ENCODE data around the gene SFXN4. TPM values are rescaled to one million over a fixed set of nuclear protein-coding genes. Genes with fewer than 3 reads are reported as not detected.
"Not testable (repeated sequence)": the region's sequence is repeated elsewhere in the genome, so short reads cannot be mapped to it uniquely, and the experiment has no call there.

SFXN4 gene
- total RNA-seq, 1 experiment from 2014 or later, result 21.9 TPM

GRCh38 chr10:119153041-119153440, 12.5 kb downstream of the SFXN4 start:
- H4K8ac ChIP-seq (replicated peaks; ENCODE audit: insufficient read length, low read depth, low read length), result no peak overlapping the region
- no peaks in the 10 kb centered on the region for H4K20me1 ChIP-seq (ENCODE audit: control insufficient read depth, insufficient read depth, insufficient read length)
- no peak overlapping the region for H2BK12ac ChIP-seq (ENCODE audit: insufficient read length, low read depth, low read length)
- H2AFZ ChIP-seq (ENCODE audit: low read length), result no peak overlapping the region
- TF ChIP-seq CTCF (conservative IDR thresholded peaks at IDR 0.05), result no peak
- Mint-ChIP-seq H3K9me3 (no peaks in the 10 kb centered on the region; a peak in 1 of 5 replicates), H3K27ac (no peak overlapping the region), H3K4me3 (no peak overlapping the region), H3K4me1 (no peaks in the 10 kb centered on the region), H3K36me3 (ENCODE audit: insufficient read depth in 1 of 3, low read depth in 3 of 3) (peaks cover 16 to 62% (median 35%) of the 10 kb centered on the region in 3 experiments), H3K27me3 (ENCODE audit: low read depth) (no peaks in the 10 kb centered on the region)
- no peaks in the 10 kb centered on the region for H3K27me3 ChIP-seq (ENCODE audit: insufficient read depth, low read length)
- H3K4ac ChIP-seq (ENCODE audit: low read depth, low read length), result no peak overlapping the region
- no peak overlapping the region for H4K91ac ChIP-seq (ENCODE audit: insufficient read length, low read depth, low read length)
- H3K23ac ChIP-seq (ENCODE audit: insufficient read length, low read depth, low read length), result no peak overlapping the region
- H3T11ph ChIP-seq (ENCODE audit: low read length), result no peak overlapping the region
- no peak overlapping the region for H3K27ac ChIP-seq (ENCODE audit: insufficient read length, low read depth, low read length)
- no peaks in the 10 kb centered on the region for H3K23me2 ChIP-seq (ENCODE audit: insufficient read length, low read depth, low read length, poor library complexity, severe bottlenecking)
- H4K5ac ChIP-seq (ENCODE audit: insufficient read length, low read depth, low read length), result no peak overlapping the region
- H3K4me1 ChIP-seq (ENCODE audit: insufficient read depth, low read length), result no peaks in the 10 kb centered on the region
- no peaks in the 10 kb centered on the region for H3K79me1 ChIP-seq (ENCODE audit: insufficient read depth, low read depth, low read length, poor library complexity, severe bottlenecking)
- H3K9ac ChIP-seq (ENCODE audit: extremely low read depth, insufficient read length, low read length), result no peak overlapping the region
- WGBS (ENCODE audit: extremely low coverage, insufficient read length, low lambda C conversion rate), result no CpG with 5 or more reads among the region's 5 CpGs
- no peak overlapping the region for H2BK120ac ChIP-seq (ENCODE audit: low read depth, low read length, poor library complexity, severe bottlenecking)
- no peak overlapping the region for H3K56ac ChIP-seq (ENCODE audit: insufficient read length, low read depth, low read length)
- H3K14ac ChIP-seq (ENCODE audit: insufficient read depth, low read length), result no peak overlapping the region
- DNase-seq, result no peak
- H3K79me2 ChIP-seq (ENCODE audit: insufficient read depth, low read length), result no peaks in the 10 kb centered on the region
- no peaks in the 10 kb centered on the region for H3K9me3 ChIP-seq (ENCODE audit: control insufficient read depth, low read depth, low read length)
- H2AK5ac ChIP-seq (ENCODE audit: insufficient read length, low read length), result no peak overlapping the region
- H2BK15ac ChIP-seq (ENCODE audit: low read depth, low read length), result no peak overlapping the region
- H2BK20ac ChIP-seq (ENCODE audit: low read depth, low read length, poor library complexity, severe bottlenecking), result no peak overlapping the region
- H2BK5ac ChIP-seq (ENCODE audit: insufficient read length, low read length), result no peak overlapping the region
- no peak overlapping the region for H3K18ac ChIP-seq (ENCODE audit: insufficient read length, low read depth, low read length)
- no peak overlapping the region for H3K4me2 ChIP-seq (ENCODE audit: insufficient read depth, insufficient read length, low read length)

- not testable (repeated sequence) for H3K9me3 ChIP-seq (ENCODE audit: control insufficient read depth, low read depth, low read length); H3K56ac ChIP-seq (ENCODE audit: insufficient read length, low read depth, low read length); H3K4ac ChIP-seq (ENCODE audit: low read depth, low read length); H3K79me2 ChIP-seq (ENCODE audit: insufficient read depth, low read length); H3K14ac ChIP-seq (ENCODE audit: insufficient read depth, low read length); H3K27me3 ChIP-seq (ENCODE audit: insufficient read depth, low read length); H3K18ac ChIP-seq (ENCODE audit: insufficient read length, low read depth, low read length); H3K9ac ChIP-seq (ENCODE audit: extremely low read depth, insufficient read length, low read length); H4K8ac ChIP-seq (replicated peaks; ENCODE audit: insufficient read length, low read depth, low read length); H3K4me2 ChIP-seq (ENCODE audit: insufficient read depth, insufficient read length, low read length); H3K23me2 ChIP-seq (ENCODE audit: insufficient read length, low read depth, low read length, poor library complexity, severe bottlenecking); H2AFZ ChIP-seq (ENCODE audit: low read length); H2BK120ac ChIP-seq (ENCODE audit: low read depth, low read length, poor library complexity, severe bottlenecking); H4K91ac ChIP-seq (ENCODE audit: insufficient read length, low read depth, low read length); H2BK20ac ChIP-seq (ENCODE audit: low read depth, low read length, poor library complexity, severe bottlenecking); H3T11ph ChIP-seq (ENCODE audit: low read length); H3K27me3 Mint-ChIP-seq (ENCODE audit: low read depth); H3K27ac Mint-ChIP-seq; H3K27ac ChIP-seq (ENCODE audit: insufficient read length, low read depth, low read length); H2BK15ac ChIP-seq (ENCODE audit: low read depth, low read length); H3K4me1 ChIP-seq (ENCODE audit: insufficient read depth, low read length); H3K23ac ChIP-seq (ENCODE audit: insufficient read length, low read depth, low read length); H3K9me3 Mint-ChIP-seq; H4K20me1 ChIP-seq (ENCODE audit: control insufficient read depth, insufficient read depth, insufficient read length); H2AK5ac ChIP-seq (ENCODE audit: insufficient read length, low read length); H4K5ac ChIP-seq (ENCODE audit: insufficient read length, low read depth, low read length); H3K79me1 ChIP-seq (ENCODE audit: insufficient read depth, low read depth, low read length, poor library complexity, severe bottlenecking); H2BK12ac ChIP-seq (ENCODE audit: insufficient read length, low read depth, low read length); H2BK5ac ChIP-seq (ENCODE audit: insufficient read length, low read length); DNase-seq; H3K4me1 Mint-ChIP-seq; H3K4me3 Mint-ChIP-seq
- no CpG with 5 or more reads among the region's 6 CpGs for WGBS (ENCODE audit: extremely low coverage, insufficient read length, low lambda C conversion rate)
- H3K36me3 Mint-ChIP-seq (ENCODE audit: insufficient read depth in 1 of 3, low read depth in 3 of 3), result peaks cover 14 to 57% (median 34%) of the 10 kb centered on the region in 3 experiments
Observed at GRCh38 chr10:119151601-119152000, 13.9 kb downstream of the SFXN4 start.

Data from H9 (cell line).